HEK293T (cell line): ENCODE data around the gene ZMIZ1.

Experiments
- FOXA1 ChIP-seq: fragments of 450-650 bp; IDR thresholded peaks from 2 replicates; pipeline ENCODE4 v1.6.1; 2016; ENCODE audit warnings: mild to moderate bottlenecking
- FOXM1 ChIP-seq: fragments of 450-650 bp; IDR thresholded peaks from 2 replicates; pipeline ENCODE4 v1.6.1; 2017; ENCODE audit warnings: mild to moderate bottlenecking, borderline replicate concordance
- SP1 ChIP-seq: fragments of 450-650 bp; IDR thresholded peaks from 2 replicates; pipeline ENCODE4 v1.6.1; 2017
- SUZ12 ChIP-seq: fragments of 450-650 bp; IDR thresholded peaks from 2 replicates; pipeline ENCODE4 v1.6.1; 2016; ENCODE audit warnings: mild to moderate bottlenecking

GRCh38 chr10:79024296-79024695, 44.5 kb upstream of the ZMIZ1 start:
- no peak for TF ChIP-seq FOXM1
- no peak for TF ChIP-seq SUZ12
- no peak for TF ChIP-seq SP1
- no peak for TF ChIP-seq FOXA1
